ENCODE data around the gene NELFB. TPM values are rescaled to one million over a fixed set of nuclear protein-coding genes. Genes with fewer than 3 reads are reported as not detected.

Gene NELFB
- polyA plus RNA-seq, 4 donors, result 34.7 to 62.5 (median 40.1) TPM

DNA sequence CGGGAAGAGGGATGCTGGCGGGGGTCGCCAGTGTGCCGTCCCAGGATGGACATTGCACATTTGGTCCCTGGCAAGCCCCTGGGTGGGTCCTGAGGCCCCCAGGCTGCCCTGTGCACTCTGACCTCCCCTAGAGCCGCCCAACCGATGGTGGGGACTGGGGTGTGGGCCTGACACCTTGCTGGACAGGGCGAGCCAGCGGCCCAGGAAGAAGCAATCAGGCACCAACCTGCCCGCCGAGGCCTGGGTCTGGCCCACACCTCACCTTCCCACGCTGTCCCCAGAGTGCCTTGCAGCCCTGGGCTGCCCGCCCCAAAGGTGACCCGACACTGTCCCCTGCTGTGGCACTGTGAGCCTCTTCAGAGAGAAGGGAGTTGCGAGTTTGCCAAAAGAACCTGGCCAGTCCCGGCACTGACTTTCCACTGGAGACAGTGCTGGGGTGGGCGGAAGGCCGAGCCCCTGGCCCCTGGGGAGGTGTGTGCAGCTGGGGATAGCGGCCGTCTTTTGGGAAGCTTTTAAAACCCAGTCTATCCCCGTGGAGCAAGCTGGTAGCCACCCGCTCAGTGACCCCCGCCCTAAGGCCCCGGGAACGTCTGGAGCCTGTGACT, 58.9 kb downstream of the NELFB start:
- FAIRE-seq (no peak), DNase-seq (no peak)
- Histone ChIP-seq H3K4me3 (ENCODE audit: low read depth in 1 of 3, low read length in 3 of 3) (no peak overlapping the region), H3K36me3 (ENCODE audit: control insufficient read depth in 3 of 3, insufficient read depth in 2 of 3, low read depth in 1 of 3, low read length in 3 of 3) (peaks cover 0 to 8% (median 0%) of the 10 kb centered on the region in 3 donors), H3K4me1 (ENCODE audit: control insufficient read depth in 3 of 3, insufficient read depth in 2 of 3, low read depth in 1 of 3, low read length in 2 of 3) (peaks cover 2 to 74% (median 7%) of the 10 kb centered on the region in 3 donors), H3K9me3 (ENCODE audit: control insufficient read depth in 2 of 2, insufficient read depth in 1 of 2, low read depth in 1 of 2, low read length in 1 of 2) (no peaks in the 10 kb centered on the region), H3K27ac (ENCODE audit: low read depth in 1 of 3, low read length in 2 of 3) (peak overlapping the region in 1 of 3 donors; percentile 98), H3K27me3 (ENCODE audit: control insufficient read depth in 3 of 3, insufficient read depth in 3 of 3, low read length in 3 of 3) (no peaks in the 10 kb centered on the region)
- WGBS, 3 donors, result 59 to 73% (median 64%) methylated on average over 22 to 24 of the region's 24 CpGs

DNA sequence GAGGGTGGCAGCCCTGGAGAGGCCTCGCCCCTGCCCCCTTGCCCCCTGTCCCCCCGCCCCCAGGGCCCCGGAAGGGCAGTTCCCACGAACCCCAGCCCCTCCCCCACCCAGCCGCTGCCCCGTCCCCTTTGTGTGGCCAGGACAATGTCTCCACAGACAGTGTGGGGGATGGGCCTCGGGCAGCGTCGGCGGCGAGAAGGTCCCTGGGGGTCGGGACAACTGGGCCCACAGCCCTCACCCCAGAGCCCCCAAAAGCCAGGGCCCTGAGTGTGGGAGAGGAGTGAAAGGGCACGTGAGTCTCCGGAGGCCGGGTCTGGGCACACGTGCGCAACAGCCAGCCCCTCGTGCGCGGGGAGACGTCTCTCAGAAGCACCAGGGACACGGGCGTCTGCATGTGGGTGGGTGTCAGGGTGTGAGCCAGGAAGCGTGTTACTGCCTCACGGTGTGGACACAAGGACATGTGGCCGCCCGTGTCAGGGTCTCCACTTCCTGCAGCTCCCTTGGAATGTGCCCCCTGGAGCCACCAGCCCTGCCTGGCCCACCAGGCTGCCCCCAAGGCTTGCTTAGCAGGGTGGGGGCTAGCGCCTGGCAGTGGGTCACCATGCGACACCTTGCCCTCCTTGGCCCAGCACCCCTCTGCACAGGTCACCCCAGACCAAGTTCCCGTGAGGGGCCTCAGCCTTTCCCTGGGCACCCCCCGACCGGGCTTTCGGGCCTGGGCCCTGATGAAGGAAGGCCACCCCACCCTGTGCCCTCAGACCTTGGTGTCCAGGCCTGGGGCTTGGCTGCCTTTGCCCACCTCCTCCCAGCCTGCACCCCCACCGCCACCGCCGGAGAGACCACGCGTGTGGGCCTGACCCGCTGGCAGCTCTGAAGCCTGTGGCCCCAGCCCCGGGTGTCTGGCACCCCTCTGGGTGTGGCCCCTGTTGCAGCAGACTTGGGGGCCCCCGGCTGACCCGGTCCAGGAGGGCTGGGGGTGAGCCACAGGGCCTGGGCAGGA, 59.7 kb downstream of the NELFB start:
- DNase-seq (peak in 1 of 2 donors; percentile 59), FAIRE-seq (no peak)
- no peak overlapping the region for H3K4me3 ChIP-seq (ENCODE audit: low read depth in 1 of 3, low read length in 3 of 3)
- no peaks in the 10 kb centered on the region for H3K27me3 ChIP-seq (ENCODE audit: control insufficient read depth in 3 of 3, insufficient read depth in 3 of 3, low read length in 3 of 3)
- no peaks in the 10 kb centered on the region for H3K9me3 ChIP-seq (ENCODE audit: control insufficient read depth in 2 of 2, insufficient read depth in 1 of 2, low read depth in 1 of 2, low read length in 1 of 2)
- peak overlapping the region in 1 of 3 donors; percentile 98 for H3K27ac ChIP-seq (ENCODE audit: low read depth in 1 of 3, low read length in 2 of 3)
- WGBS, 3 donors, result 52 to 61% (median 59%) methylated on average over 34 to 42 of the region's 42 CpGs
- H3K36me3 ChIP-seq (ENCODE audit: control insufficient read depth in 3 of 3, insufficient read depth in 2 of 3, low read depth in 1 of 3, low read length in 3 of 3), result peaks cover 0 to 14% (median 0%) of the 10 kb centered on the region in 3 donors
- H3K4me1 ChIP-seq (ENCODE audit: control insufficient read depth in 3 of 3, insufficient read depth in 2 of 3, low read depth in 1 of 3, low read length in 2 of 3), result peaks cover 2 to 66% (median 7%) of the 10 kb centered on the region in 3 donors

DNA sequence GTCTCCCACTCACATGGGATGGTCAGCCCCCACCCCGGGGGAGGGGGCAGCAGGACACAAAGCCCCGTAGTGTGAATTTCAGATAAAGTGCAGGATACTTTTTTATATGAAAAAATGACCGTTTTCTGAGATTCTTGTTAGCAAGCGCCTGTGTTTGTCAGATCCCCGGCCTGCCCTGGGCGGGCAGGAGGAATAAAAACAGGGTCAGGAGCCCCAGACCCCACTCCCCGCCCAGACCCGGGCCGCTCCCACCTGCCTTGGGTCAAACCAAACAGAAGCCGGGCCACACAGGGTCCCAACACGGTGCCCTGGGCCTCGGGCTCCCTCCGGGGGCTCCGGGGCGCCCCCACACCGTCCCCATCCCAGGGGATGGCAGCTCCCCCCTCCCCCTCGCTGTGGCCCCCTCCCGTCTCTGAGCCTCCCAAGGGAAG, 60.5 kb downstream of the NELFB start:
- WGBS, 3 donors, result 13 to 23% (median 17%) methylated on average over 16 to 18 of the region's 18 CpGs
- Histone ChIP-seq H3K36me3 (ENCODE audit: control insufficient read depth in 3 of 3, insufficient read depth in 2 of 3, low read depth in 1 of 3, low read length in 3 of 3) (peaks cover 0 to 14% (median 0%) of the 10 kb centered on the region in 3 donors), H3K4me1 (ENCODE audit: control insufficient read depth in 3 of 3, insufficient read depth in 2 of 3, low read depth in 1 of 3, low read length in 2 of 3) (peaks cover 2 to 63% (median 7%) of the 10 kb centered on the region in 3 donors)

DNA sequence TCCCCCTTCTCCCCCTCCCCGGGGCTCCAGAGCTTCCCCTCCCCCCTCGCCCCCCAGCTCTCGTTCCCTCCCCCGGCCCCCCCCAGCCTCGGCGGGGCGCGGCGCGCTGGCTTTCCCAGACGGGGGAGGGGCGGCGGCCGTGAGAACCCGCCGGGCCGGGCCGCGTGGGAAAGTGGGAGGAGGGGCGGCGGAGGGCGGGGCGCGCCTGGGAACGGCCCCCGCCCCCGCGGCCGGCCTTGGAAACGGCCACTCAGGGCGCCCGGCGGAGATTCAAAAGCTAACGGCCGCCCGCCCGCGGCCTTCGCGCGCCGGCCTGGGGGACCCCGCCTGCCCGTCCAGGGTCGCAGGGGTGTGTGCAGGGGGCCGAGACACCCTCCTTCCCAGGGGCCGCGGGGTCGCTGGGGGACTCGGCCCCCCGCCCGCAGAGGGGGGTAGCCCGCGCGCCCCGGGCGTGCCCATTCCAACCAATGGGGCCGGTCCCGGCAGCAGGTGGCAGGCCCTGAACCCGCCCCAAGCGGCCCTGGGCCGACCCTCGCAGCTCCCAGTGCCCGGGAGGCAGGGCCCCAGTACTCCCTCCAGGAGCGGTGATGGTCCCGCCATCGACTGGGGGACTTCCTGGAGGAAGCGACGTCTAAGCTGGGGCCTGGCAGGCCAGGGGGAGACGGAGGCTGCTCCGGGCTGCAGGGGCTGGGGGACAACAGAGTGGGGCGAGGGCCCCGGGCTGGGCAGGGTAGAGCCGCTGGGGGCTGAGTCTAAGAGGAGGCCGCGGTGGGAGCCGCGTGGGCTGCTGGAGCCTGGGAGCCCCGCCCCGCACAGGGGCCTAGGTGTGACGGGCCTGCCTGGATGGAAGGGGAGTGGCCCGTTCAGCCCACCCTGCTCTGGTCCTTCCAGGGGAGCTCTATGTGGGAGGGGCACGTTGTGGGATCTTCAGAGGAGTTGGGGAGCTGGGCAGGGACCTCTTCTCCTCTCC, 61.2 kb downstream of the NELFB start:
- WGBS, 3 donors, result 2 to 4% (median 2%) methylated on average over 40 to 82 of the region's 83 CpGs
- Histone ChIP-seq H3K9me3 (ENCODE audit: control insufficient read depth in 2 of 2, insufficient read depth in 1 of 2, low read depth in 1 of 2, low read length in 1 of 2) (no peaks in the 10 kb centered on the region), H3K27ac (ENCODE audit: low read depth in 1 of 3, low read length in 2 of 3) (peak overlapping the region in 1 of 3 donors; percentile 98), H3K4me3 (ENCODE audit: low read depth in 1 of 3, low read length in 3 of 3) (peak overlapping the region; percentile 16 to 43 (median 21)), H3K36me3 (ENCODE audit: control insufficient read depth in 3 of 3, insufficient read depth in 2 of 3, low read depth in 1 of 3, low read length in 3 of 3) (peaks cover 0 to 14% (median 0%) of the 10 kb centered on the region in 3 donors), H3K4me1 (ENCODE audit: control insufficient read depth in 3 of 3, insufficient read depth in 2 of 3, low read depth in 1 of 3, low read length in 2 of 3) (peaks cover 2 to 59% (median 7%) of the 10 kb centered on the region in 3 donors), H3K27me3 (ENCODE audit: control insufficient read depth in 3 of 3, insufficient read depth in 3 of 3, low read length in 3 of 3) (no peaks in the 10 kb centered on the region)
- FAIRE-seq (no peak), DNase-seq (peak; percentile 47 to 87)

More for the DNA sequence above, 60.5 kb downstream of the NELFB start:
- Histone ChIP-seq H3K9me3 (ENCODE audit: control insufficient read depth in 2 of 2, insufficient read depth in 1 of 2, low read depth in 1 of 2, low read length in 1 of 2) (no peaks in the 10 kb centered on the region), H3K27ac (ENCODE audit: low read depth in 1 of 3, low read length in 2 of 3) (peak overlapping the region in 1 of 3 donors; percentile 98), H3K27me3 (ENCODE audit: control insufficient read depth in 3 of 3, insufficient read depth in 3 of 3, low read length in 3 of 3) (no peaks in the 10 kb centered on the region), H3K4me3 (ENCODE audit: low read depth in 1 of 3, low read length in 3 of 3) (peak overlapping the region in 1 of 3 donors; percentile 21)
- DNase-seq, result peak in 1 of 2 donors; percentile 46
- no peak for FAIRE-seq

DNA sequence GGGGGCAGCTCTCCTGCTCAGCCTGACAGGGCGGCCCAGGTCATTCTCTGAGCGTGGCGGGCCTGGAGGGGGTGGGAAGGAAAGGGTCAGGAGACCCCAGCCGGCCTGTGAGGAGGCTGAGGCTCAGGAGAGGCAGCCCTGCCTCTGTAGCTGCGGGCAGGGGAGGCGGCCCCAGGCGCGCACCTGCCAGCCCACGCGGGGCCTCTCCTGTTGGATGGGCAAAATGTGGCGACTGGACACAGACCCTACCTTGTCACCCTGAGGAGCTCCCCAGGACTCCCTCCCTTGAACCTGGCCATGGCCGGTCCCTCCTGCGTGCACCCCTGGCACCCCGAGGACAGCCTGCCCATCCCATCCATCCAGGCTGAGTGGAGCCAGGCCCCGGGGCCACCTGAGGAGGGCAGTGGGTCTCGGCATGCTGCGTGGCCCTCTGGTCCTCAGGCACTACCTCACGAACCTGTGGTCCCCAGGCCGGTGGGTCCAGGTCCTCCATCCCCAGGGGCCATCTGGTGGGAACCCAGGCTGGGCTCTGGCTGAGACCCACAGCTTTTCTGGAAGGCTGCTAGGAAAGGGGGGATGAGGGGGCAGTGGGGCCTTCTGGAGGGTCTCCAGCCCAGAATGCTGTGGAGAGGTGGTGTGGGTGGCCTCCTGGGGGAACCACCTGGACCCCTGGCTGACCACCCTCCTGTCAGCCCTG, 62.0 kb downstream of the NELFB start:
- peaks cover 0 to 50% (median 7%) of the 10 kb centered on the region in 3 donors for H3K4me1 ChIP-seq (ENCODE audit: control insufficient read depth in 3 of 3, insufficient read depth in 2 of 3, low read depth in 1 of 3, low read length in 2 of 3)
- WGBS, 3 donors, result 87 to 89% (median 87%) methylated on average over 18 to 19 of the region's 19 CpGs
- H3K36me3 ChIP-seq (ENCODE audit: control insufficient read depth in 3 of 3, insufficient read depth in 2 of 3, low read depth in 1 of 3, low read length in 3 of 3), result peaks cover 0 to 14% (median 0%) of the 10 kb centered on the region in 3 donors
- H3K27me3 ChIP-seq (ENCODE audit: control insufficient read depth in 3 of 3, insufficient read depth in 3 of 3, low read length in 3 of 3), result no peaks in the 10 kb centered on the region
- DNase-seq (no peak), FAIRE-seq (no peak)
- H3K4me3 ChIP-seq (ENCODE audit: low read depth in 1 of 3, low read length in 3 of 3), result peak overlapping the region in 1 of 3 donors; percentile 43
- H3K27ac ChIP-seq (ENCODE audit: low read depth in 1 of 3, low read length in 2 of 3), result peak overlapping the region in 1 of 3 donors; percentile 63
- no peaks in the 10 kb centered on the region for H3K9me3 ChIP-seq (ENCODE audit: control insufficient read depth in 2 of 2, insufficient read depth in 1 of 2, low read depth in 1 of 2, low read length in 1 of 2)

DNA sequence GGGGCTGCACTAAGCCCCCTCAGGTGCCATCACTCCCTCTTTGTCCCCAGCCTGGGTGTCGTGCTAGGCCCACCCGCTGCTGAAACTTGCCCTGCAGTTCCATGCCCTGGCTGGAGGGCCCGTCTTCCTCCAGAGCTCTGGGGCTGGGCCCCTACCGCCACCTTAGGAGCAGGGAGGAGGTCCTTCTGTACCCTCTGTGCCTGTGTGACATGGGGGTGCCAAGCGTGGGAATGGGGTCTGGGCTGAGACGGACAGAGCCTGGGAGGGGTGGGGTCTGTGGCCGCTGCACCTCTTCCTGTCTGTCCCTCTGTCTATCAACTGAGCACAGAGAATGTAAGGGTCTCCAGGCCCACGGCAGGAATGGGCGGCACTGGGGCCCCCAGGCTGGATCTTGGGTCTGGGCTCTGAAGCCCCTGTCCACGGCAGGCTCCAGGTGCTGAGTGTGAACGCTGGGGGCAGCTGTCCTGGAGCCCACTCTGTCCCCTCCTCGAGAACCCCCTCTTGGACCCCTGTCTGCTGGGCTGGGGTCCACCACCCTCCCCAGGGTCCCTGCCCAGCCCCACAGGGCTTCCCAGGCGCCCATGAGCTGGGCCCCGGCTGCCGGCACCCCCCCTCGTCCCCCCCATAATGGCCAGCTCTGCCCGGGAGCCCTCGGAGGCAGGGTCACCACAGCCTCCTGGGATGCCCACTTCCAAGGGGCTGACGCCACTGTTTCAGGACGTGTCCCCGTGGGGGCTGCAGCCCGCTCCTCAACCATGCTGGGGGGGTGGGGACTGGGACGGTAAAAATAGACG, 62.8 kb downstream of the NELFB start:
- 78 to 81% (median 80%) methylated on average over 18 to 24 of the region's 24 CpGs for WGBS, 3 donors
- DNase-seq (no peak), FAIRE-seq (no peak)
- Histone ChIP-seq H3K9me3 (ENCODE audit: control insufficient read depth in 2 of 2, insufficient read depth in 1 of 2, low read depth in 1 of 2, low read length in 1 of 2) (no peaks in the 10 kb centered on the region), H3K27ac (ENCODE audit: low read depth in 1 of 3, low read length in 2 of 3) (no peak overlapping the region), H3K4me3 (ENCODE audit: low read depth in 1 of 3, low read length in 3 of 3) (no peak overlapping the region), H3K27me3 (ENCODE audit: control insufficient read depth in 3 of 3, insufficient read depth in 3 of 3, low read length in 3 of 3) (no peaks in the 10 kb centered on the region), H3K36me3 (ENCODE audit: control insufficient read depth in 3 of 3, insufficient read depth in 2 of 3, low read depth in 1 of 3, low read length in 3 of 3) (peaks cover 0 to 14% (median 0%) of the 10 kb centered on the region in 3 donors), H3K4me1 (ENCODE audit: control insufficient read depth in 3 of 3, insufficient read depth in 2 of 3, low read depth in 1 of 3, low read length in 2 of 3) (peaks cover 0 to 42% (median 7%) of the 10 kb centered on the region in 3 donors)

DNA sequence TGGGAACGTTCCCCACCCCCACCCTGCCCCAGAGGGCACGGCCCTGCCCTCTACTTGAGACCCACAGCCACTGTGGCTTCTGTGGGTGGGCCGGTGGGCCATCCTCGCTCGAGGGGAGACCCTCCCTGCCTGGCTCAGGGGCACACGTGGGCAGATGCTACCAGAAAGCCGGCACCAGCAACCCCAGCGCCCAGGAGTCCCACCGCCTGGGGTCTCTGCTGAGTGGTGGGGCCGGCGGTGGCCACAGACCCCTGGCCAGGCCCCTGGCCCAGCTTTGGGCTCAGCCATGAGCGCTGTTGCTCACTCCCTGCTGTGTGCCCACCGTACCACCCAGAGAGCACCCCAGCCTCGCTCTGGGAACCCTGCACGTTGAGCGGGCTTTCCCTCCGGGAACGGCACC, 63.5 kb downstream of the NELFB start:
- Histone ChIP-seq H3K9me3 (ENCODE audit: control insufficient read depth in 2 of 2, insufficient read depth in 1 of 2, low read depth in 1 of 2, low read length in 1 of 2) (no peaks in the 10 kb centered on the region), H3K4me1 (ENCODE audit: control insufficient read depth in 3 of 3, insufficient read depth in 2 of 3, low read depth in 1 of 3, low read length in 2 of 3) (peaks cover 0 to 36% (median 7%) of the 10 kb centered on the region in 3 donors), H3K27me3 (ENCODE audit: control insufficient read depth in 3 of 3, insufficient read depth in 3 of 3, low read length in 3 of 3) (no peaks in the 10 kb centered on the region), H3K27ac (ENCODE audit: low read depth in 1 of 3, low read length in 2 of 3) (peak overlapping the region in 1 of 3 donors; percentile 56), H3K36me3 (ENCODE audit: control insufficient read depth in 3 of 3, insufficient read depth in 2 of 3, low read depth in 1 of 3, low read length in 3 of 3) (peaks cover 0 to 16% (median 0%) of the 10 kb centered on the region in 3 donors), H3K4me3 (ENCODE audit: low read depth in 1 of 3, low read length in 3 of 3) (no peak overlapping the region)
- WGBS, 3 donors, result 77 to 84% (median 80%) methylated on average over 17 to 18 of the region's 18 CpGs
- FAIRE-seq, result no peak
- no peak for DNase-seq

All from small intestine (tissue), 7 donors.